Mesodermal cell (in vitro differentiated cells): Measurements from ENCODE around the gene SMAD3.

Experiments
- H3K27ac ChIP-seq: 2 replicates; pipeline ENCODE4 v1.7.0; 2013; ENCODE audit warnings: mild to moderate bottlenecking, low read depth, low read length, moderate library complexity; ENCODE audit not compliant: severe bottlenecking
- H3K36me3 ChIP-seq: 2 replicates; pipeline ENCODE4 v1.7.1; 2013; ENCODE audit warnings: mild to moderate bottlenecking, low read length, moderate library complexity; ENCODE audit not compliant: control insufficient read depth, insufficient read depth
- H3K4me1 ChIP-seq: one replicate; pipeline ENCODE4 v1.7.1; 2013; ENCODE audit warnings: mild to moderate bottlenecking, low read length; ENCODE audit not compliant: insufficient read depth, control insufficient read depth, poor library complexity, severe bottlenecking
- H3K4me3 ChIP-seq: 2 replicates; pipeline ENCODE4 v1.7.0; 2013; ENCODE audit warnings: low read length, control low read depth, mild to moderate bottlenecking; ENCODE audit not compliant: insufficient read depth, poor library complexity, severe bottlenecking; ENCODE audit errors: extremely low read depth
- H3K9me3 ChIP-seq: 2 replicates; pipeline ENCODE4 v1.7.1; 2013; ENCODE audit warnings: mild to moderate bottlenecking, low read length, moderate library complexity; ENCODE audit not compliant: control insufficient read depth
- WGBS, 2 experiments: methylation state at CpG; one replicate each; pipeline ENCODE4 v1.1.5; 2013; ENCODE audit warnings: missing lambda C conversion rate in 2 of 2; ENCODE audit not compliant: insufficient coverage in 2 of 2; 5-methylcytosine and 5-hydroxymethylcytosine counted together

SMAD3 gene

DNA sequence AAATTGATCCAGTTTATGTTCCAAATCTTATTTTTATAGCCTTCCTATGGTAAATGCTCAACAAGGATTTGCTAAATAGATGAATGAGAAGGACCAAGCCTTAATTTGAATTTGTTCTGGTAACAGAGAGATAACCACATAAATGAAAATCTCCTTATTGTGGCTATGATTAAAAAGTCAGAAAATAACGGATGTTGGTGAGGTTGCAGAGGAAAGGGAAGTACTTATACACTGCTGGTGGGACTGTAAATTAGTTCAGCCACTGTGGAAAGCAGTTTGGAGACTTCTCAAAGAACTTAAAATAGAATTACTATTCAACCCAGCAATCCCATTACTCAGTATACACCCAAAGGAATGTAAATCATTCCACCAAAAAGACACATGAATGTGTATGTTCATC, 162.9 kb downstream of the SMAD3 start:
- Histone ChIP-seq H3K4me3 (no peak overlapping the region), H3K27ac (no peak overlapping the region), H3K36me3 (peaks cover 41% of the 10 kb centered on the region), H3K4me1 (no peaks in the 10 kb centered on the region), H3K9me3 (no peaks in the 10 kb centered on the region)
- WGBS, 2 experiments, result no CpG with 5 or more reads among the region's 1 CpG

DNA sequence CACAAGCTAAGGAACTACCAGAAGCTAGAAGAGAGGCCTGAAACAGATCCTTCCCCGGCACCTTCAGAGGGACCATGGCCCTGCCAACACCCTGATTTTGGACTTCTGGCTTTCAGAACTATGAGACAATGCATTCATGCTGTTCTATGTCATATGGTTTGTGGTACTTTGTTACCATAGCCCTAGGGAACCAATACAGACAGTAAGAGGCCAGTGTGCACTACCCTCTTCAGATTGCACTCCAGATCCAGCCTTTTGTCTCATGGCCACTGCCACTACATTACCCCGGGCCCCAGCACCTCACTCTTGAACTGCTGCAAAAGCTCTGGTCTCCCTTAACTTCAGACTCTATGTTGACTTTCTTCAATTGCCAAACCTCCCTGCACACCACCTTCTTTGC, 165.1 kb downstream of the SMAD3 start:
- H3K27ac ChIP-seq, result no peak overlapping the region
- no peaks in the 10 kb centered on the region for H3K9me3 ChIP-seq
- H3K4me1 ChIP-seq, result no peaks in the 10 kb centered on the region
- no peak overlapping the region for H3K4me3 ChIP-seq
- 88 to 89% methylated on average over 2 of the region's 2 CpGs for WGBS, 2 experiments
- H3K36me3 ChIP-seq, result peaks cover 55% of the 10 kb centered on the region

DNA sequence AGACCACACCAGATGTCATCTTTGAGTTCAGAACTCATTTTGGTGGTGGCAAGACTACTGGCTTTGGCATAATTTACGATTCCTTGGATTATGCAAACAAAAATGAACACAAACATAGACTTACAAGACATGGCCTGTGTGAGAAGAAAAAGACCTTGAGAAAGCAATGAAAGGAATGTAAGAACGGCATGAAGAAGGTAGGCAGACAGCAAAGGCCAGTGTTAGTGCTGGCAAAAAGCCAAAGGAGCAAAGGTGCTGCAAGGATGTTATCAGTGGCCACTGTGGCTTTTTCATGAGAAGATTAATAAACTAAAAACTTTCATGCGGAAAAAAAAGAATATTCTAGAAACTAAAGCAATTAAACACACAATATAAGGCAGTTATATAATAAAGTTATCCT, 167.2 kb downstream of the SMAD3 start:
- 86% methylated on average over 1 of the region's 3 CpGs for WGBS, 2 experiments
- H3K27ac ChIP-seq, result no peak overlapping the region
- H3K4me1 ChIP-seq, result no peaks in the 10 kb centered on the region
- H3K36me3 ChIP-seq, result peaks cover 55% of the 10 kb centered on the region
- no peak overlapping the region for H3K4me3 ChIP-seq
- no peaks in the 10 kb centered on the region for H3K9me3 ChIP-seq

DNA sequence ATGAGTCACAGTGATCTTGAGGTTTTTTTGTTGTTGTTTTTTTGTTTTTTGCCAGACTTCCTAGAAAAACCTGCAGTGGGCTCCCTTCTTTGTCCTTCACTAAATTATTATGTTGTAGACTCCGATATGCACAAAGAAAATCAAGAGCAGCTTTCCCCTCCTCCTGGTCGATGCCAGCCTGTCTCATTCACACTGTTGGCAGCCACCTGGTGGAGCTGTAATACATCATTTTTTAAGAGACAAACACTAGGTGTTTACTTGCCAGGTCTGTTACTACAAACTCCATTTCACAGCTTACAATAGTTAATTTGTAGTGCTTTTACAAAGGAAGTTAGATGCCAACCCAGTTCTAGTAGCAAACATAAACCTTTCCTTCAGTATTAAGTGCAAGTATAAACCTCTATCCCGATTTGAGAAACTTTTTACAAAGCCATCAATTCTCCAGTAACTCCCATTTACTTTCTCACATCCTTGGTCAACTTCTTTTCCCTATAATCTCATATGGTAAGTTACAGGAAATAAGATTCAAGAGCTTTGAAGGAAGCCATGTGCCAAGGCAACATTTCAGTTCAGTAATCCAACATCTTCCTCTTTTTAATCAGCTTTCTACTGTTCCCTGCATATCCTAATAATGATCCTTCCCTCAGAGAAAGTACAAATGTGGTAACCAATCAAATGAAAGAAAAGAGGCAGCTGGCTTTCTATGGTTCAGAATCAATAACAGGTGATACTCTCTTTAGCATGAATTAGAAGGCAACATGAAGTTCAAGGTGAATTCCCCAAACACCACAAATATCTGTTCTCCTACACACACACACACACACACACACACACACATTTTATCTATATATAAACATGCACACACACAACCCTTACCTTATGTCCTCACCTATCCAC, 175.1 kb downstream of the SMAD3 start:
- Histone ChIP-seq H3K9me3 (no peaks in the 10 kb centered on the region), H3K36me3 (peaks cover under 1% of the 10 kb centered on the region), H3K27ac (no peak overlapping the region), H3K4me1 (no peaks in the 10 kb centered on the region), H3K4me3 (no peak overlapping the region)
- 52 to 75% methylated on average over 2 to 3 of the region's 3 CpGs for WGBS, 2 experiments

DNA sequence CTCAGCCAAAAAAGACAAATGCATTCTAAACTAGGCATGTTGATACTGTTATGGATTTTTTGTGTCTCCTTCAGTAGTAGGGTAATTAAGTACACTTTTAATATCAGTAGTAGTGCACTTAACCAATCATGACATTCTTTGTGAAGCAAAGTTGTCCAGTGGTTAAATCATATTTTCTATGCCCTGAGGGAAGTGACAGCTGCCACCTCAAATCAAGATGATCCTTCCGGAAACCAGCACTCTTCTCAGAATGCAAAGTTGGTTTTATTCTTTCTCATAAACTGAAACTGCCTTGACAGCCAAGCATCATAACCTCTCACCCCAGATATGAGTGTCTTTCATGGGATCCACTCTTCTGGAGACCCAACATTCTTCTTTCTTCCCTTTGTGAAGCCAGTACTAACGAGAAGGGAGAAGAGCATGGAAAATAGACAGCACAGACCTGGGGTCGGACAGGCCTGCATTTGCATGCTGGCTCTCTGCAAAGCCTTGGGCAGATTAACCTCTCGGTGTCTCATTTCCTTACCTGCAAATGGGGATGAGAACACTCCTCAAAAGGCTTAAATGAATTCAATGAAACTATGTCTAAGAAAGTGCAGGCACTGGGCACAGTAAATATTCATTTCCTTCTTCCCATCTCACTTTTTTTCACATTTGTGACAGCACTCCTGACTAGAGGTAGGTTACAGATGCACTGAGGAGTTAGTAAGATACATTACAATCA, 175.9 kb downstream of the SMAD3 start:
- Histone ChIP-seq H3K9me3 (no peaks in the 10 kb centered on the region), H3K36me3 (peaks cover 7% of the 10 kb centered on the region), H3K4me1 (no peaks in the 10 kb centered on the region), H3K4me3 (no peak overlapping the region), H3K27ac (no peak overlapping the region)
- WGBS, 2 experiments, result 63 to 100% methylated on average over 1 to 4 of the region's 4 CpGs

DNA sequence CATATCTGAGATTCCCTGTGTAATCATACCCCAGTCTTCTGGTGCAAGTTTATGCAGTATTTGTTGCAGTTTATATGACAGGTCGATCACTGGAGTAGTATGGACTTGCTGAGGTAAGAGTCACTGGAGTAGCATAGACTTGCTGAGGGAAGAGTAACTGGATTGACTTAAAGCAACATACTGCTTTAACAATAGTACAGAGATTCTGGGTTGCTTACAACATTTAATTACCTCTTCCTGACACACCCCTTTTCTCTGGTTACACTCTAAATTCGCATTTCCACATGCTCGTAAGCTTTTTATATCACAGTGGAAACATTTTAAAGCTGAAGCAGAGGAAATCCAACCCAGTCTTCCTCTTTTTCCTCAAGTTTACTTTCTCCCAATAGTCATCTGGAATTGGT, 177.3 kb downstream of the SMAD3 start:
- 93 to 94% methylated on average over 2 of the region's 3 CpGs for WGBS, 2 experiments
- Histone ChIP-seq H3K4me1 (no peaks in the 10 kb centered on the region), H3K27ac (no peak overlapping the region), H3K4me3 (no peak overlapping the region), H3K9me3 (no peaks in the 10 kb centered on the region), H3K36me3 (peaks cover 7% of the 10 kb centered on the region)
